Gastrocnemius medialis (tissue), 4 donors: ENCODE data around the gene HOXD12. TPM values are rescaled to one million over a fixed set of nuclear protein-coding genes. Genes with fewer than 3 reads are reported as not detected.

Source experiments
- ATAC-seq, 2 donors: fragments of 150-250 bp; one replicate each; pipeline ENCODE4 v1.9.1; 2016
- DNase-seq, 2 donors: peaks; one replicate each; pipeline ENCODE4 v3.0.0-alpha.2; 2019
- H3K27ac ChIP-seq, 4 donors: fragments of 200-600 bp; sonication (generic); 1 replicate in 1 of 4; 2 replicates in 3 of 4; pipeline ENCODE4 v1.5.1; 2016 to 2018; ENCODE audit warnings: mild to moderate bottlenecking in 2 of 4, moderate library complexity in 1 of 4
- H3K27me3 ChIP-seq, 3 donors: fragments of 200-600 bp; sonication (generic) in 2 of 3; 1 replicate in 1 of 3; 2 replicates in 2 of 3; pipeline versions ENCODE4 v1.5.1 to v1.6.0; 2016 to 2019; ENCODE audit warnings: mild to moderate bottlenecking in 1 of 3, moderate library complexity in 1 of 3
- H3K36me3 ChIP-seq, 2 donors: fragments of 200-600 bp; sonication (generic) in 1 of 2; one replicate each; pipeline ENCODE4 v1.5.1; 2017 to 2018
- H3K4me1 ChIP-seq, 2 donors: fragments of 200-600 bp; sonication (generic) in 1 of 2; one replicate each; pipeline ENCODE4 v1.5.1; 2016 to 2017; ENCODE audit warnings: mild to moderate bottlenecking in 2 of 2
- H3K4me3 ChIP-seq, 4 donors: fragments of 200-600 bp; sonication (generic) in 3 of 4; 1 replicate in 1 of 4; 2 replicates in 3 of 4; pipeline ENCODE4 v1.5.1; 2016 to 2019; ENCODE audit warnings: mild to moderate bottlenecking in 2 of 4
- H3K9me3 ChIP-seq, 3 donors: fragments of 200-600 bp; sonication (generic) in 2 of 3; 1 replicate in 1 of 3; 2 replicates in 2 of 3; pipeline ENCODE4 v1.5.1; 2016 to 2019
- CTCF ChIP-seq, 5 experiments: fragments of 450-650 bp in 3 of 5; fragments of 200-600 bp in 2 of 5; sonication (generic) in 2 of 5; IDR thresholded peaks in 4 of 5; conservative IDR thresholded peaks in 1 of 5; 1 replicate in 4 of 5; 2 replicates in 1 of 5; pipeline ENCODE4 v1.5.1; 2016 to 2019; ENCODE audit warnings: antibody characterized with exemption in 5 of 5, mild to moderate bottlenecking in 3 of 5, moderate library complexity in 3 of 5
- POLR2A ChIP-seq, 2 donors: fragments of 450-650 bp; IDR thresholded peaks; one replicate each; pipeline ENCODE4 v1.6.1; 2017; ENCODE audit warnings: antibody characterized with exemption in 2 of 2, mild to moderate bottlenecking in 2 of 2, moderate library complexity in 2 of 2
- in situ Hi-C, 4 donors: fragments of 200-750 bp; cut with MboI; loops; one replicate each; pipeline versions ENCODE4 v1.15.0 to v1.8.0; 2017; ENCODE audit warnings: low sequenced_read_pairs in 4 of 4
- intact Hi-C: fragments of 100-400 bp; cut with DNase I; formaldehyde crosslinking; loops from one replicate; pipeline ENCODE4 v1.15.1; 2023; ENCODE audit warnings: low total_unique reads
- total RNA-seq, 4 donors: library from RNA; depleted of rRNA; stranded (reverse); fragments of >200 nt; gene quantifications; one replicate each; pipeline versions ENCODE4 v1.1.0 to v1.2.3, GENCODE V29; 2016

Gene HOXD12
- total RNA-seq, 4 donors from 2014 or later = not detected

GRCh38 chr2:176085861-176086771, 13.5 kb upstream of the HOXD12 start:
- no peaks in the 10 kb centered on the region for H3K36me3 ChIP-seq
- DNase-seq (no peak), ATAC-seq (no peak)
- intact Hi-C loops = loop anchor here (1.0 kb wide), 1 partner anchor 396 kb away; no protein-coding TSS in a partner anchor
- peaks cover 97 to 100% (median 97%) of the 10 kb centered on the region in 3 donors for H3K27me3 ChIP-seq
- no peak overlapping the region for H3K27ac ChIP-seq
- peaks cover 3 to 19% of the 10 kb centered on the region in 2 donors for H3K4me1 ChIP-seq
- no peaks in the 10 kb centered on the region for H3K9me3 ChIP-seq
- in situ Hi-C loops = loop anchor here in 2 of 4 donors (25.0 kb wide), 1 partner anchor 724 kb away; no protein-coding TSS in a partner anchor
- H3K4me3 ChIP-seq = peak overlapping the region in 3 of 4 donors; percentile 13 to 31 (median 28)
- TF ChIP-seq POLR2A (IDR thresholded peaks at IDR 0.05) = no peak
- peak in 4 of 5 experiments; percentile 29 to 54 (median 46) for TF ChIP-seq CTCF (IDR thresholded peaks at IDR 0.05 in 4 of 5, conservative IDR thresholded peaks at IDR 0.05 in 1 of 5)

GRCh38 chr2:176087330-176088047, 12.1 kb upstream of the HOXD12 start:
- TF ChIP-seq CTCF (IDR thresholded peaks at IDR 0.05 in 4 of 5, conservative IDR thresholded peaks at IDR 0.05 in 1 of 5) (no peak), POLR2A (IDR thresholded peaks at IDR 0.05) (no peak)
- Histone ChIP-seq H3K27me3 (peaks cover 97 to 98% (median 97%) of the 10 kb centered on the region in 3 donors), H3K27ac (no peak overlapping the region), H3K36me3 (no peaks in the 10 kb centered on the region), H3K9me3 (no peaks in the 10 kb centered on the region), H3K4me1 (peaks cover 3 to 19% of the 10 kb centered on the region in 2 donors), H3K4me3 (no peak overlapping the region)
- no peak for DNase-seq
- ATAC-seq = no peak
- in situ Hi-C loops = loop anchor here in 2 of 4 donors (25.0 kb wide), 1 partner anchor 725 kb away; no protein-coding TSS in a partner anchor
- intact Hi-C loops = no loop called here

GRCh38 chr2:176088048-176088936, 11.3 kb upstream of the HOXD12 start:
- peaks cover 6 to 14% of the 10 kb centered on the region in 2 donors for H3K4me1 ChIP-seq
- intact Hi-C loops = no loop called here

More at GRCh38 chr2:176088048-176088936, 11.3 kb upstream of the HOXD12 start:
- Histone ChIP-seq H3K4me3 (peak overlapping the region in 3 of 4 donors; percentile 5 to 30 (median 27)), H3K36me3 (no peaks in the 10 kb centered on the region), H3K9me3 (no peaks in the 10 kb centered on the region), H3K27ac (no peak overlapping the region), H3K27me3 (peaks cover 96 to 98% (median 97%) of the 10 kb centered on the region in 3 donors)
- TF ChIP-seq POLR2A (IDR thresholded peaks at IDR 0.05) (no peak), CTCF (IDR thresholded peaks at IDR 0.05 in 4 of 5, conservative IDR thresholded peaks at IDR 0.05 in 1 of 5) (peak; percentile 23 to 86 (median 61))
- ATAC-seq (peak; percentile 63 to 71), DNase-seq (peak in 1 of 2 donors; percentile 34)
- in situ Hi-C loops = loop anchor here in 2 of 4 donors (25.0 kb wide), 1 partner anchor 726 kb away; no protein-coding TSS in a partner anchor
